B cell (primary cell): ENCODE data around the gene CHN1. TPM values are rescaled to one million over a fixed set of nuclear protein-coding genes. Genes with fewer than 3 reads are reported as not detected.

Source experiments
- ATAC-seq: fragments of 200-7000 bp; cut with Tn5 transposase; one replicate; pipeline ENCODE4 v1.10.0; 2021; ENCODE audit warnings: low read depth, mild to moderate bottlenecking, moderate number of reproducible peaks, moderate library complexity
- CTCF ChIA-PET: fragments of 350-600 bp; sonication (Branson Sonifier 250); formaldehyde crosslinking; loops from one replicate; lab custom pipeline; 2021; ENCODE audit warnings: antibody characterized with exemption, inconsistent platforms; lab: Charles Lee
- POLR2A ChIA-PET: fragments of 350-600 bp; sonication (Branson Sonifier 250); formaldehyde crosslinking; loops from one replicate; lab custom pipeline; 2021; ENCODE audit warnings: antibody characterized with exemption; lab: Charles Lee
- DNase-seq: peaks from one replicate; pipeline ENCODE4 v3.0.0; 2013
- H2AFZ ChIP-seq: 2 replicates; pipeline ENCODE4 v1.6.1; 2012; ENCODE audit warnings: mild to moderate bottlenecking, low read depth, low read length; ENCODE audit not compliant: insufficient read depth, poor library complexity, severe bottlenecking
- H3K27ac ChIP-seq, 2 donors: 1 replicate in 1 of 2; 2 replicates in 1 of 2; pipeline ENCODE4 v1.5.1; 2012 to 2013; ENCODE audit warnings: low read length in 2 of 2, mild to moderate bottlenecking in 2 of 2, moderate library complexity in 1 of 2
- H3K27me3 ChIP-seq, 4 experiments: fragments of 200-600 bp in 1 of 4; sonication (generic) in 1 of 4; replicated peaks in 1 of 4; 1 replicate in 2 of 4; 2 replicates in 2 of 4; pipeline versions ENCODE4 v1.6.1 to v1.7.0; 2013 to 2016; ENCODE audit warnings: low read length in 3 of 4, mild to moderate bottlenecking in 2 of 4, mixed read lengths in 1 of 4, moderate library complexity in 1 of 4; ENCODE audit not compliant: insufficient read depth in 4 of 4, control insufficient read depth in 3 of 4; ENCODE audit errors: control extremely low read depth in 1 of 4
- H3K36me3 ChIP-seq, 2 experiments: replicated peaks in 1 of 2; 1 replicate in 1 of 2; 2 replicates in 1 of 2; pipeline versions ENCODE4 v1.6.1 to v1.7.1; 2013; ENCODE audit warnings: low read length in 1 of 2; ENCODE audit not compliant: insufficient read depth in 2 of 2, control insufficient read depth in 1 of 2; ENCODE audit errors: control extremely low read depth in 1 of 2, extremely low read depth in 1 of 2
- H3K4me1 ChIP-seq, 2 donors: fragments of 200-600 bp in 1 of 2; sonication (generic) in 1 of 2; 1 replicate in 1 of 2; 2 replicates in 1 of 2; pipeline versions ENCODE4 v1.5.1 to v1.6.1; 2013 to 2017; ENCODE audit warnings: low read length in 2 of 2; ENCODE audit not compliant: control insufficient read depth in 2 of 2, insufficient read depth in 2 of 2
- H3K4me2 ChIP-seq: replicated peaks from 2 replicates; pipeline ENCODE3; 2012; ENCODE audit warnings: mild to moderate bottlenecking, low read depth, low read length; ENCODE audit not compliant: poor library complexity, severe bottlenecking
- H3K4me3 ChIP-seq, 5 experiments: fragments of 200-600 bp in 1 of 5; sonication (generic) in 1 of 5; 1 replicate in 3 of 5; 2 replicates in 2 of 5; pipeline versions ENCODE4 v1.5.1 to v1.7.0; 2011 to 2016; ENCODE audit warnings: low read length in 4 of 5, mild to moderate bottlenecking in 4 of 5, low read depth in 2 of 5, control low read depth in 1 of 5, moderate library complexity in 1 of 5; ENCODE audit not compliant: insufficient read depth in 1 of 5; ENCODE audit errors: control extremely low read depth in 1 of 5, extremely low read depth in 1 of 5
- H3K79me2 ChIP-seq: fragments of 200-600 bp; sonication (generic); one replicate; pipeline ENCODE4 v1.6.0; 2016; ENCODE audit warnings: low read length; ENCODE audit not compliant: control insufficient read depth, insufficient read depth
- H3K9ac ChIP-seq: fragments of 200-600 bp; sonication (generic); 2 replicates; pipeline ENCODE4 v1.6.1; 2017; ENCODE audit warnings: mild to moderate bottlenecking, low read length, moderate library complexity
- H3K9me3 ChIP-seq, 3 donors: one replicate each; pipeline versions ENCODE4 v1.6.1 to v1.7.1; 2013; ENCODE audit warnings: low read length in 2 of 3; ENCODE audit not compliant: control insufficient read depth in 2 of 3, insufficient read depth in 1 of 3; ENCODE audit errors: control extremely low read depth in 1 of 3
- H4K20me1 ChIP-seq: 2 replicates; pipeline ENCODE4 v1.6.0; 2012; ENCODE audit warnings: mild to moderate bottlenecking, low read length; ENCODE audit not compliant: insufficient read depth, control insufficient read depth, poor library complexity, severe bottlenecking
- H3K27ac Mint-ChIP-seq: one replicate; pipeline ENCODE4 v1.8.0; 2021; ENCODE audit warnings: mixed read lengths
- H3K27me3 Mint-ChIP-seq: one replicate; pipeline ENCODE4 v1.8.0; 2021; ENCODE audit warnings: mixed read lengths
- H3K4me1 Mint-ChIP-seq: one replicate; pipeline ENCODE4 v1.8.0; 2021; ENCODE audit warnings: mixed read lengths
- H3K4me3 Mint-ChIP-seq: one replicate; pipeline ENCODE4 v1.8.0; 2021; ENCODE audit warnings: mixed read lengths
- H3K9me3 Mint-ChIP-seq: one replicate; pipeline ENCODE4 v1.8.0; 2022; ENCODE audit warnings: mixed read lengths; ENCODE audit not compliant: insufficient read depth
- EZH2 ChIP-seq: IDR thresholded peaks from 2 replicates; pipeline ENCODE4 v1.6.1; 2012; ENCODE audit warnings: borderline replicate concordance, low read depth, mild to moderate bottlenecking, moderate library complexity, low read length; ENCODE audit not compliant: insufficient read depth, poor library complexity, severe bottlenecking
- WGBS: methylation state at CpG from one replicate; pipeline ENCODE4 v1.1.5; 2013; ENCODE audit warnings: missing lambda C conversion rate; ENCODE audit not compliant: insufficient coverage; 5-methylcytosine and 5-hydroxymethylcytosine counted together
- intact Hi-C: fragments of 100-400 bp; cut with micrococcal nuclease; formaldehyde crosslinking; loops from one replicate; pipeline ENCODE4 v1.10.0; 2022
- polyA plus RNA-seq: library from polyadenylated mRNA; depleted of rRNA; stranded (reverse); fragments of >200 nt; gene quantifications from 2 replicates; pipeline ENCODE4 v1.2.3, GENCODE V29; 2012
- total RNA-seq, 2 donors: library from RNA; stranded (reverse); fragments of 120-200 nt in 1 of 2; gene quantifications; 1 replicate in 1 of 2; 2 replicates in 1 of 2; pipeline versions ENCODE4 v1.2.3 to v1.2.4, GENCODE V29; 2013 to 2022
- TF ChIP-seq, protein P1 (sequence below): fragments of 200-600 bp; IDR thresholded peaks from one replicate; pipeline ENCODE4 v1.8.0; 2022; ENCODE audit warnings: antibody characterized with exemption, mild to moderate bottlenecking

CHN1 gene
- total and polyA plus RNA-seq, 2 donors (not counting 1 experiment from before 2014, with no cell fraction given): 0.79 to 1.4 TPM

DNA sequence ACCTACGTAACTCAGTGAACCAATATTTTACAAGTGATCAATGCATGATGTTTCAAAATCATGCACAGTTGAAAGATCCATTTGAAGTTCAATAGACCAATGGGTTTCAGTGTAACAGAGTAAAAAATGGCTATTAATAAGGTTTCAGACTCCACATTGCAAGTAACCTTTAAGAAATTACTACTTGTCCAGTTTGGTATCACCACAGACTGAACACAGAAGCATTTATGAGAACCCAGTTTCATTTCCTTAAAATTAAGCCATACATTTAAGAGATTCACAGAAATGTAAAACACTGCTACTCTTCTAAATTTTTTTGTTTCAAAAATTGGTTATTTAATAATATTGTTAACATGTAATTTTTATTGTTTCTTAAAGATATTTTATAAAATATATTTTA lies 142.0 kb downstream of the CHN1 start:
- no peak overlapping the region for H3K27ac Mint-ChIP-seq
- H3K9me3 Mint-ChIP-seq: no peaks in the 10 kb centered on the region
- H3K4me2 ChIP-seq: no peak overlapping the region
- H3K4me1 ChIP-seq: no peaks in the 10 kb centered on the region
- no CpG with 5 or more reads among the region's 1 CpG for WGBS
- no peak overlapping the region for H3K27ac ChIP-seq
- H3K4me3 Mint-ChIP-seq: no peak overlapping the region
- no peak for DNase-seq
- H3K4me3 ChIP-seq: no peak overlapping the region
- H2AFZ ChIP-seq: no peak overlapping the region
- no peaks in the 10 kb centered on the region for H3K27me3 ChIP-seq
- POLR2A ChIA-PET: no interaction called here
- H3K36me3 ChIP-seq: no peaks in the 10 kb centered on the region
- no peaks in the 10 kb centered on the region for H3K9me3 ChIP-seq
- TF ChIP-seq, protein P1, sequence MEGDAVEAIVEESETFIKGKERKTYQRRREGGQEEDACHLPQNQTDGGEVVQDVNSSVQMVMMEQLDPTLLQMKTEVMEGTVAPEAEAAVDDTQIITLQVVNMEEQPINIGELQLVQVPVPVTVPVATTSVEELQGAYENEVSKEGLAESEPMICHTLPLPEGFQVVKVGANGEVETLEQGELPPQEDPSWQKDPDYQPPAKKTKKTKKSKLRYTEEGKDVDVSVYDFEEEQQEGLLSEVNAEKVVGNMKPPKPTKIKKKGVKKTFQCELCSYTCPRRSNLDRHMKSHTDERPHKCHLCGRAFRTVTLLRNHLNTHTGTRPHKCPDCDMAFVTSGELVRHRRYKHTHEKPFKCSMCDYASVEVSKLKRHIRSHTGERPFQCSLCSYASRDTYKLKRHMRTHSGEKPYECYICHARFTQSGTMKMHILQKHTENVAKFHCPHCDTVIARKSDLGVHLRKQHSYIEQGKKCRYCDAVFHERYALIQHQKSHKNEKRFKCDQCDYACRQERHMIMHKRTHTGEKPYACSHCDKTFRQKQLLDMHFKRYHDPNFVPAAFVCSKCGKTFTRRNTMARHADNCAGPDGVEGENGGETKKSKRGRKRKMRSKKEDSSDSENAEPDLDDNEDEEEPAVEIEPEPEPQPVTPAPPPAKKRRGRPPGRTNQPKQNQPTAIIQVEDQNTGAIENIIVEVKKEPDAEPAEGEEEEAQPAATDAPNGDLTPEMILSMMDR: no peak
- TF ChIP-seq EZH2: no peak
- no peaks in the 10 kb centered on the region for H4K20me1 ChIP-seq
- no peaks in the 10 kb centered on the region for H3K79me2 ChIP-seq
- no peak for ATAC-seq
- no peak overlapping the region for H3K9ac ChIP-seq
- no peaks in the 10 kb centered on the region for H3K4me1 Mint-ChIP-seq
- peaks cover 14% of the 10 kb centered on the region for H3K27me3 Mint-ChIP-seq
- CTCF ChIA-PET: no interaction called here
- intact Hi-C loops: no loop called here

DNA sequence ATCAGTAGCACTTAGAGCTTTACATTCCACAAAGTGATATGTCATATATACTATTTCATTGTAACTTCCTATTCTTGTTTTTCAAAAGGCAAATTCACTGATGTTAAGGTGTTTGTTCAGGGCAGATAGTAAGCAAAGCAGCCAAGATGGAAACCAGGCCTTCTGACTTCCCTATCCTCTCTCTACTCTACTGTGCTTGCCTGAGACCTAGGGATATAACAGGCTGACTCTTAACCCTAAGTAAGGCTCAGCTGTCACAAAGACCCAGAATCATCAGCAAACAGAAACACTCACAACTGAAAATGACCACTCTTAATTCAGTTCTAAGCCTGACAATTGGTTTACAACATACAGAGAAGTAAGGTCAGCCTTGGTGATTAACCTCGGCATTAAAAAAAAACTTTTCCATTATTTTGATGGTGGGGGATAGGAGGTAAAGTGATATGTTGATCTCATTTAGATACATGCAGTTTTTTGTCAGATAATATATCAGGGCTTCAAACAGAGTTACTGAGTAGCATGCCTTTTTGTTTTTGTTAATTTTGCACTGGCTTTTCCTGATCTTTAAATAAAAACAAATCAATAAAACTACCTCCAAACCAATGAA lies 145.5 kb downstream of the CHN1 start:
- H3K4me1 Mint-ChIP-seq: no peaks in the 10 kb centered on the region
- Histone ChIP-seq H3K4me1 (no peaks in the 10 kb centered on the region), H3K79me2 (no peaks in the 10 kb centered on the region), H3K27ac (no peak overlapping the region), H3K9me3 (no peaks in the 10 kb centered on the region), H3K27me3 (no peaks in the 10 kb centered on the region), H4K20me1 (no peaks in the 10 kb centered on the region), H3K36me3 (no peaks in the 10 kb centered on the region), H3K4me3 (no peak overlapping the region), H2AFZ (no peak overlapping the region), H3K4me2 (no peak overlapping the region), H3K9ac (no peak overlapping the region)
- no peak for DNase-seq
- CTCF ChIA-PET: no interaction called here
- intact Hi-C loops: no loop called here
- H3K9me3 Mint-ChIP-seq: no peaks in the 10 kb centered on the region
- no peak overlapping the region for H3K4me3 Mint-ChIP-seq
- POLR2A ChIA-PET: interaction anchor here (0.7 kb wide), 1 partner anchor 1505 kb away, joined by 3 read pairs; the partner anchor contains the start of gene CDCA7
- TF ChIP-seq EZH2: no peak
- TF ChIP-seq, protein P1: no peak
- no peak for ATAC-seq
- no peak overlapping the region for H3K27ac Mint-ChIP-seq
- no CpG with 5 or more reads among the region's 1 CpG for WGBS
- peaks cover 8% of the 10 kb centered on the region for H3K27me3 Mint-ChIP-seq
